Endothelial cell of umbilical vein (primary cell): Measurements from ENCODE around the gene C17orf114.

Experiments
- BruUV-seq: library from RNA; stranded (reverse); fragments of 400-500 nt; replicated peaks from 2 replicates; lab custom pipeline; 2021; lab: Mats Ljungman, UMichigan
- CTCF ChIA-PET: fragments of 300-600, 350-600 bp; sonication (Branson Sonifier 250); formaldehyde crosslinking; loops from one replicate; lab custom pipeline; 2021; ENCODE audit warnings: antibody characterized with exemption, inconsistent platforms; lab: Charles Lee
- POLR2A ChIA-PET: fragments of 300-600, 350-600 bp; sonication (Branson Sonifier 250); formaldehyde crosslinking; loops from one replicate; lab custom pipeline; 2021; ENCODE audit warnings: antibody characterized with exemption, inconsistent platforms; lab: Charles Lee
- DNase-seq: peaks from one replicate; pipeline ENCODE4 v3.0.0-alpha.2; 2011; ENCODE audit warnings: low read depth, low spot score
- FAIRE-seq: peaks from 2 replicates; lab custom pipeline; 2011; peaks lifted over from hg19 to GRCh38; lab: Jason Lieb, UNC
- H2AFZ ChIP-seq: 2 replicates; pipeline ENCODE4 v1.6.0; 2012; ENCODE audit warnings: low read depth, low read length, control low read depth, inconsistent platforms
- H3K27ac ChIP-seq: 2 replicates; pipeline ENCODE4 v1.5.1; 2011; ENCODE audit warnings: low read depth, mild to moderate bottlenecking, control low read depth, low read length, moderate library complexity; ENCODE audit not compliant: insufficient read depth
- H3K27me3 ChIP-seq, 2 experiments: 2 replicates each; pipeline versions ENCODE4 v1.6.0 to v1.6.1; 2011; ENCODE audit warnings: low read length in 2 of 2, mixed read lengths in 1 of 2; ENCODE audit not compliant: control insufficient read depth in 2 of 2, insufficient read depth in 2 of 2
- H3K36me3 ChIP-seq, 2 experiments: 2 replicates in 1 of 2; 3 replicates in 1 of 2; pipeline ENCODE4 v1.5.1; 2011; ENCODE audit warnings: low read length in 2 of 2, mild to moderate bottlenecking in 1 of 2, moderate library complexity in 1 of 2; ENCODE audit not compliant: control insufficient read depth in 2 of 2, insufficient read depth in 2 of 2; ENCODE audit errors: extremely low read depth in 1 of 2
- H3K4me1 ChIP-seq: 3 replicates; pipeline ENCODE4 v1.5.1; 2011; ENCODE audit warnings: mild to moderate bottlenecking, low read length; ENCODE audit not compliant: control insufficient read depth, insufficient read depth; ENCODE audit errors: extremely low read depth
- H3K4me2 ChIP-seq: 2 replicates; pipeline ENCODE4 v1.6.1; 2011; ENCODE audit warnings: low read length, control low read depth, mixed read lengths; ENCODE audit not compliant: insufficient read depth
- H3K4me3 ChIP-seq, 3 experiments: fragments of 200-600 bp in 1 of 3; sonication (generic), shearing (Covaris generic) in 1 of 3; replicated peaks in 1 of 3; 2 replicates each; pipeline ENCODE4 v1.5.1; 2011 to 2016; ENCODE audit warnings: control low read depth in 3 of 3, low read length in 3 of 3, mild to moderate bottlenecking in 2 of 3, inconsistent platforms in 1 of 3, low read depth in 1 of 3, moderate library complexity in 1 of 3; ENCODE audit not compliant: insufficient read depth in 1 of 3
- H3K79me2 ChIP-seq: 2 replicates; pipeline ENCODE4 v1.6.0; 2012; ENCODE audit warnings: low read length, inconsistent platforms; ENCODE audit not compliant: control insufficient read depth, insufficient read depth
- H3K9ac ChIP-seq: replicated peaks from 2 replicates; pipeline ENCODE3; 2011; ENCODE audit warnings: low read length, control low read depth; ENCODE audit not compliant: insufficient read depth; ENCODE audit errors: extremely low read depth
- H3K9me1 ChIP-seq: replicated peaks from 3 replicates; pipeline ENCODE4 v1.6.0; 2011; ENCODE audit warnings: mild to moderate bottlenecking, low read length; ENCODE audit not compliant: control insufficient read depth, insufficient read depth; ENCODE audit errors: extremely low read depth
- H3K9me3 ChIP-seq: replicated peaks from 2 replicates; pipeline ENCODE4 v1.5.1; 2012; ENCODE audit warnings: low read length, inconsistent platforms; ENCODE audit not compliant: control insufficient read depth, insufficient read depth
- H4K20me1 ChIP-seq: replicated peaks from 2 replicates; pipeline ENCODE3; 2011; ENCODE audit warnings: mild to moderate bottlenecking, low read length; ENCODE audit not compliant: control insufficient read depth, insufficient read depth; ENCODE audit errors: extremely low read depth
- CTCF ChIP-seq, 2 donors: IDR thresholded peaks; 1 replicate in 1 of 2; 2 replicates in 1 of 2; pipeline ENCODE4 v1.5.1; 2011; ENCODE audit warnings: low read length in 2 of 2, mild to moderate bottlenecking in 2 of 2, moderate library complexity in 2 of 2, control low read depth in 1 of 2, inconsistent platforms in 1 of 2, low read depth in 1 of 2; ENCODE audit not compliant: insufficient read depth in 1 of 2; ENCODE audit errors: extremely low read depth in 1 of 2
- EZH2 ChIP-seq: IDR thresholded peaks from 2 replicates; pipeline ENCODE4 v1.6.1; 2012; ENCODE audit warnings: borderline replicate concordance, low read depth, mild to moderate bottlenecking, moderate library complexity, low read length, inconsistent platforms; ENCODE audit not compliant: severe bottlenecking
- FOS ChIP-seq: IDR thresholded peaks from 2 replicates; pipeline ENCODE4 v1.6.1; 2011; ENCODE audit warnings: mild to moderate bottlenecking, low read length, moderate library complexity, borderline replicate concordance; ENCODE audit not compliant: insufficient read depth
- GATA2 ChIP-seq: IDR thresholded peaks from 2 replicates; pipeline ENCODE4 v1.7.0; 2011; ENCODE audit warnings: low read depth, mild to moderate bottlenecking, moderate library complexity, mixed read lengths, low read length; ENCODE audit not compliant: insufficient read length, insufficient read depth
- JUN ChIP-seq: IDR thresholded peaks from 2 replicates; pipeline ENCODE4 v1.6.1; 2011; ENCODE audit warnings: borderline replicate concordance, low read depth; ENCODE audit not compliant: insufficient read length, insufficient read depth
- MAX ChIP-seq: IDR thresholded peaks from 2 replicates; pipeline ENCODE4 v1.6.1; 2011; ENCODE audit not compliant: insufficient read depth, insufficient read length
- MYC ChIP-seq: IDR thresholded peaks from one replicate; pipeline ENCODE4 v1.6.1; 2011; ENCODE audit warnings: mild to moderate bottlenecking, low read depth, low read length
- POLR2A ChIP-seq: IDR thresholded peaks from 2 replicates; pipeline ENCODE4 v1.6.1; 2012; ENCODE audit warnings: low read depth, mild to moderate bottlenecking, control low read depth, low read length
- POLR2AphosphoS5 ChIP-seq: IDR thresholded peaks from 2 replicates; pipeline ENCODE4 v1.6.1; 2012; ENCODE audit warnings: low read depth, mild to moderate bottlenecking, control low read depth, low read length, moderate library complexity; ENCODE audit not compliant: insufficient read depth
- dilution Hi-C: fragments of 300-500 bp; cut with MboI; formaldehyde crosslinking; loops from one replicate; pipeline ENCODE4 v1.15.0; 2019; ENCODE audit warnings: low sequenced_read_pairs; ENCODE audit not compliant: extremely low pct_ligation_motif_present
- intact Hi-C: fragments of 100-400 bp; cut with micrococcal nuclease; formaldehyde crosslinking; loops from one replicate; pipeline ENCODE4 v1.10.0; 2022

Gene C17orf114

GRCh38 chr17:4771519-4772234 lies 30.5 kb downstream of the C17orf114 start, which contains the start of gene TM4SF5:
TSS of gene TM4SF5 (plus strand) at chr17:4771886. CDS start at chr17:4771923, 37 bp downstream.
- no peak within 1 kb of the TSS for H3K4me3 ChIP-seq
- H3K79me2 ChIP-seq, result no peaks in the 10 kb centered on the region
- no peak for DNase-seq
- POLR2A ChIA-PET, result no interaction called here
- H3K36me3 ChIP-seq, result no peaks in the 10 kb centered on the region
- intact Hi-C loops, result no loop called here
- no peak for FAIRE-seq
- no TSS peak for BruUV-seq
- dilution Hi-C loops, result no loop called here
- no peaks in the 10 kb centered on the region for H4K20me1 ChIP-seq
- H2AFZ ChIP-seq, result no peak within 1 kb of the TSS
- TF ChIP-seq POLR2AphosphoS5 (no peak), POLR2A (no peak), MAX (no peak), FOS (no peak), EZH2 (no peak), GATA2 (no peak), CTCF (IDR thresholded peaks at IDR 0.05; ENCODE audit: extremely low read depth in 1 of 2, insufficient read depth in 1 of 2, low read depth in 1 of 2, low read length in 2 of 2) (no peak), MYC (no peak), JUN (no peak)
- H3K4me2 ChIP-seq, result no peak within 1 kb of the TSS
- no peak within 1 kb of the TSS for H3K9ac ChIP-seq
- CTCF ChIA-PET, result interaction anchor here (0.7 to 2.7 kb wide), 4 partner anchors 8 to 111 kb away, joined by 3 to 9 read pairs (median 4); no protein-coding TSS in a partner anchor
- no peaks in the 10 kb centered on the region for H3K4me1 ChIP-seq
- peaks cover 3 to 6% of the 10 kb centered on the region in 2 experiments for H3K27me3 ChIP-seq
- no peak within 1 kb of the TSS for H3K27ac ChIP-seq
- H3K9me3 ChIP-seq, result no peaks in the 10 kb centered on the region
- H3K9me1 ChIP-seq, result no peaks in the 10 kb centered on the region
